Neutrophil (primary cell): ENCODE measurements around the gene CCDC7.

Source experiments
- H3K27ac ChIP-seq: fragments of 200-600 bp; sonication (generic); 2 replicates; pipeline ENCODE4 v1.5.1; 2016; ENCODE audit warnings: mild to moderate bottlenecking, moderate library complexity
- H3K27me3 ChIP-seq: fragments of 200-600 bp; sonication (generic); 2 replicates; pipeline ENCODE4 v1.6.0; 2016; ENCODE audit warnings: mild to moderate bottlenecking
- H3K36me3 ChIP-seq: fragments of 200-600 bp; sonication (generic); 2 replicates; pipeline ENCODE4 v1.5.1; 2017
- H3K4me1 ChIP-seq, 2 experiments: fragments of 200-600 bp in 1 of 2; sonication (generic) in 1 of 2; 1 replicate in 1 of 2; 2 replicates in 1 of 2; pipeline versions ENCODE4 v1.5.1 to v1.6.1; 2013 to 2016; ENCODE audit warnings: low read depth in 1 of 2, low read length in 1 of 2, mild to moderate bottlenecking in 1 of 2, moderate library complexity in 1 of 2; ENCODE audit not compliant: control insufficient read depth in 1 of 2, insufficient read depth in 1 of 2
- H3K4me3 ChIP-seq, 2 experiments: fragments of 200-600 bp in 1 of 2; sonication (generic) in 1 of 2; 1 replicate in 1 of 2; 2 replicates in 1 of 2; pipeline ENCODE4 v1.5.1; 2013 to 2016; ENCODE audit warnings: low read depth in 1 of 2, low read length in 1 of 2, mild to moderate bottlenecking in 1 of 2, moderate library complexity in 1 of 2
- H3K9me3 ChIP-seq: fragments of 200-600 bp; sonication (generic); 2 replicates; pipeline ENCODE4 v1.5.1; 2016
- CTCF ChIP-seq: fragments of 200-600 bp; sonication (generic); IDR thresholded peaks from 2 replicates; pipeline ENCODE4 v1.5.1; 2016; ENCODE audit warnings: antibody characterized with exemption

The CCDC7 gene

GRCh38 chr10:32922170-32922569 is 476.2 kb downstream of the CCDC7 start:
- H3K4me3 ChIP-seq: no peak overlapping the region
- H3K9me3 ChIP-seq: no peaks in the 10 kb centered on the region
- H3K27me3 ChIP-seq: no peaks in the 10 kb centered on the region
- no peaks in the 10 kb centered on the region for H3K4me1 ChIP-seq
- peaks cover 59% of the 10 kb centered on the region for H3K36me3 ChIP-seq
- no peak for TF ChIP-seq CTCF
- H3K27ac ChIP-seq: no peak overlapping the region

GRCh38 chr10:32923134-32923533 is 477.2 kb downstream of the CCDC7 start:
- TF ChIP-seq CTCF: no peak
- peaks cover 68% of the 10 kb centered on the region for H3K36me3 ChIP-seq
- H3K27ac ChIP-seq: no peak overlapping the region

GRCh38 chr10:32923849-32924248 is 477.9 kb downstream of the CCDC7 start:
- no peaks in the 10 kb centered on the region for H3K9me3 ChIP-seq
- H3K27ac ChIP-seq: no peak overlapping the region
- no peak for TF ChIP-seq CTCF
- H3K4me3 ChIP-seq: no peak overlapping the region
- no peaks in the 10 kb centered on the region for H3K27me3 ChIP-seq
- peaks cover 68% of the 10 kb centered on the region for H3K36me3 ChIP-seq
- H3K4me1 ChIP-seq: no peaks in the 10 kb centered on the region

More at GRCh38 chr10:32923134-32923533, 477.2 kb downstream of the CCDC7 start:
- Histone ChIP-seq H3K4me3 (no peak overlapping the region), H3K27me3 (no peaks in the 10 kb centered on the region), H3K4me1 (no peaks in the 10 kb centered on the region), H3K9me3 (no peaks in the 10 kb centered on the region)
